Measurements from ENCODE around the gene NME8. TPM values are rescaled to one million over a fixed set of nuclear protein-coding genes. Genes with fewer than 3 reads are reported as not detected.

The NME8 gene
- polyA plus RNA-seq, 2 of the 4 experiments (the other 2 are of a cell fraction): not detected

- TF ChIP-seq CHD2 (IDR thresholded peaks at IDR 0.05; ENCODE audit: low read length, partially characterized antibody) (no peak), PHF8 (IDR thresholded peaks at IDR 0.05; ENCODE audit: borderline replicate concordance, low read depth) (no peak), CBX2 (IDR thresholded peaks at IDR 0.05; ENCODE audit: borderline replicate concordance, low read depth) (no peak), PBX3 (IDR thresholded peaks at IDR 0.05) (no peak), KDM1A (IDR thresholded peaks at IDR 0.05; ENCODE audit: low read depth) (no peak), POLR2A (IDR thresholded peaks at IDR 0.05; ENCODE audit: low read length) (no peak), ZC3H11A (IDR thresholded peaks at IDR 0.05) (no peak), MAZ (IDR thresholded peaks at IDR 0.05; ENCODE audit: borderline replicate concordance, low read depth, low read length) (no peak), RCOR1 (IDR thresholded peaks at IDR 0.05; ENCODE audit: low read depth, low read length) (no peak)
- TF ChIP-seq, protein P1, sequence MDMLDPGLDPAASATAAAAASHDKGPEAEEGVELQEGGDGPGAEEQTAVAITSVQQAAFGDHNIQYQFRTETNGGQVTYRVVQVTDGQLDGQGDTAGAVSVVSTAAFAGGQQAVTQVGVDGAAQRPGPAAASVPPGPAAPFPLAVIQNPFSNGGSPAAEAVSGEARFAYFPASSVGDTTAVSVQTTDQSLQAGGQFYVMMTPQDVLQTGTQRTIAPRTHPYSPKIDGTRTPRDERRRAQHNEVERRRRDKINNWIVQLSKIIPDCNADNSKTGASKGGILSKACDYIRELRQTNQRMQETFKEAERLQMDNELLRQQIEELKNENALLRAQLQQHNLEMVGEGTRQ (IDR thresholded peaks at IDR 0.05): no peak
- TF ChIP-seq, protein P2, sequence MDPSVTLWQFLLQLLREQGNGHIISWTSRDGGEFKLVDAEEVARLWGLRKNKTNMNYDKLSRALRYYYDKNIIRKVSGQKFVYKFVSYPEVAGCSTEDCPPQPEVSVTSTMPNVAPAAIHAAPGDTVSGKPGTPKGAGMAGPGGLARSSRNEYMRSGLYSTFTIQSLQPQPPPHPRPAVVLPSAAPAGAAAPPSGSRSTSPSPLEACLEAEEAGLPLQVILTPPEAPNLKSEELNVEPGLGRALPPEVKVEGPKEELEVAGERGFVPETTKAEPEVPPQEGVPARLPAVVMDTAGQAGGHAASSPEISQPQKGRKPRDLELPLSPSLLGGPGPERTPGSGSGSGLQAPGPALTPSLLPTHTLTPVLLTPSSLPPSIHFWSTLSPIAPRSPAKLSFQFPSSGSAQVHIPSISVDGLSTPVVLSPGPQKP (IDR thresholded peaks at IDR 0.05; ENCODE audit: low read depth, low read length): no peak
- CTCF ChIA-PET: interaction anchor here (0.6 to 4.7 kb wide), 7 partner anchors 11 to 405 kb away, joined by 3 to 28 read pairs (median 4); no protein-coding TSS in a partner anchor
- POLR2A ChIA-PET: no interaction called here
- ATAC-seq: no peak
- peak; percentile 46 for FAIRE-seq
- Histone ChIP-seq H3K9me3 (no peaks in the 10 kb centered on the region), H3K4me2 (no peak overlapping the region), H3K4me3 (no peak overlapping the region), H3K27ac (no peak overlapping the region), H3K4me1 (peaks cover 17% of the 10 kb centered on the region)
- no peak for DNase-seq (ENCODE audit: low read depth in 1 of 2, low spot score in 1 of 2)
- 59% methylated on average over 2 of the region's 2 CpGs for WGBS (ENCODE audit: missing lambda C conversion rate)
Measured at GRCh38 chr7:37912756-37913155, 64.4 kb downstream of the NME8 start.

DNA sequence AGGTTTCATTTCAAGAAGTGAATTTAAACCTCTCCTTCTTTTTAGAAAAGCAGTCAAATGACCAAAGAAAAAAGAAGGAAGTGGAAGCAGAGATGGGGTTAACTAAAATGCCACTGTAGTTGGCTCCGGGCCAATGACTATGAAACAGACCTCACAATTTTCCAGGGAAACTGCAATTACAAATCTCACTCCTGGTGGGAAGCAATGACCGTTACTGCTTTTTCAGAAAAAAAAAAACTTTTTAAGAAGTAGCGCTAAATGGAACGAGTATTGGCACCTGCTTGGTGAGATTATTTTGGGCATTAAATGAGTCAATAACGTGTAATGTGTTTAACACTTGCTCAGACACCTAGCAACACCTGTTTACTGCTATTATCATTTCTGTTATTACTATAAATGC lies 67.0 kb downstream of the NME8 start:
- Histone ChIP-seq H3K4me2 (peak overlapping the region; percentile 62), H3K9me3 (no peaks in the 10 kb centered on the region), H3K27ac (peak overlapping the region; percentile 81 to 93; a peak in 4 of 6 replicates), H3K4me3 (peak overlapping the region; percentile 64), H3K4me1 (peaks cover 22% of the 10 kb centered on the region)
- DNase-seq (ENCODE audit: low read depth in 1 of 2, low spot score in 1 of 2) (no peak), FAIRE-seq (no peak), ATAC-seq (no peak)
- no peak for TF ChIP-seq SREBF2 (IDR thresholded peaks at IDR 0.05)
- TF ChIP-seq, protein P2 (IDR thresholded peaks at IDR 0.05; ENCODE audit: low read depth, low read length): no peak
- no peak for TF ChIP-seq SMC3 (IDR thresholded peaks at IDR 0.05)
- TF ChIP-seq HOXA7 (CRISPR knock-in tag; IDR thresholded peaks at IDR 0.05): no peak
- no peak for TF ChIP-seq ZNF302 (CRISPR knock-in tag; IDR thresholded peaks at IDR 0.05)
- TF ChIP-seq HOXB5 (CRISPR knock-in tag; IDR thresholded peaks at IDR 0.05): no peak
- TF ChIP-seq RNF2 (IDR thresholded peaks at IDR 0.05; ENCODE audit: borderline replicate concordance, low read depth): no peak
- no peak for TF ChIP-seq KDM1A (IDR thresholded peaks at IDR 0.05; ENCODE audit: low read depth)
- no peak for TF ChIP-seq JUN (IDR thresholded peaks at IDR 0.05)
- no peak for TF ChIP-seq RCOR1 (IDR thresholded peaks at IDR 0.05; ENCODE audit: low read depth, low read length)
- TF ChIP-seq RFX5 (IDR thresholded peaks at IDR 0.05): no peak
- no peak for TF ChIP-seq GATA3 (IDR thresholded peaks at IDR 0.05; ENCODE audit: borderline replicate concordance)
- TF ChIP-seq ZSCAN20 (CRISPR knock-in tag; IDR thresholded peaks at IDR 0.05): no peak
- TF ChIP-seq TFCP2L1 (CRISPR knock-in tag; IDR thresholded peaks at IDR 0.05): no peak
- no peak for TF ChIP-seq MAX (IDR thresholded peaks at IDR 0.05)
- TF ChIP-seq RAD21 (conservative IDR thresholded peaks at IDR 0.05 in 1 of 2, IDR thresholded peaks at IDR 0.05 in 1 of 2): no peak
- no peak for TF ChIP-seq MAFK (IDR thresholded peaks at IDR 0.05; ENCODE audit: partially characterized antibody)
- 65% methylated on average over 5 of the region's 5 CpGs for WGBS (ENCODE audit: missing lambda C conversion rate)
- POLR2A ChIA-PET: interaction anchor here (2.0 kb wide), 1 partner anchor 13 kb away, joined by 5 read pairs; no protein-coding TSS in a partner anchor
- CTCF ChIA-PET: interaction anchor here (1.1 to 6.6 kb wide), 5 partner anchors 11 to 307 kb away, joined by 3 to 159 read pairs (median 23); no protein-coding TSS in a partner anchor
